DMS153 treated with DMSO at 0.1 percent for 48 hours (cell line): ENCODE results near the gene CHMP4B.

Experiments used
- DNase-seq: peaks from one replicate; lab custom pipeline; 2025; ENCODE audit not compliant: unreplicated experiment; lab: John Stamatoyannopoulos, UW

CHMP4B gene

GRCh38 chr20:33817411-33817810 is 6.3 kb downstream of the CHMP4B start:
- no peak for DNase-seq

DNA sequence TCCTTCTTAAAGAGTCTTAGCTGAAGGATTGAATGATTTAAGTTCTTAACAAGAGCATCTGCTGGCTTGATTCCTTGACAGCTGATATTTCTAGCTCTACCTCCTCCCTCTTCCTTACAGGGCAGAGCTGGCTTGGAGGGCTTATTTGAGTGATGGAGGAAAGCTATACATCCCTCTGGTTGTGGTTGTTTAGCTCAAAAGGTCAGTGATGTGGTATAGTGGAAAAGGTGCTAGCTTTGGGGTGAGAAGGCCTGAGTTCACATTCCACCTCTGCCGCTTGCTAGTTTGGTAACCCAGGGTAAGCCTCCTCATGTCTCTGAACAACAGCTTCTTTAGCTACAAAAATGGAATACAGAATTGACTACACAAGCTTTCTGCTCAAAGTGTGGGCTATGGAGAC is 8.3 kb downstream of the CHMP4B start:
- no peak for DNase-seq

DNA sequence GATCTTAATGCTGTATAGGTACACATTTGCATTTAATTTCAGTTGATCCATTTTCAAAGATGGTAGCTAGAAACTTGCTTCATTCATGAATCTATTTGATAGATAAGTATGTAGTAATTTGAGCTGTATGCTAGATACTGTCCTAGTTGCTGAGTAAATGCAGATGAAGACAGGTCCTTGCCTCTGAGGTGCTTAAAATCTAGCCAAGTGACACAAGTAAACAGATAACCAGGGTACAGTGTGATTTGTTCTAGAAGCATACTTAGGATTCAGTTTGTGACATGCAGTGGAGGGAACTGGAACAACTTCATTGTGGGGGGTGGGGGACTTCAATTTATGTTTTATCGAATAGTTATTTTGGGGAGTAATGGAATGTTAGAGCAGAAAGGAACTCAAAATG is 9.2 kb downstream of the CHMP4B start:
- no peak for DNase-seq

- no peak for DNase-seq
These were observed 10.2 kb downstream of the CHMP4B start for GRCh38 chr20:33821270-33821836.

DNA sequence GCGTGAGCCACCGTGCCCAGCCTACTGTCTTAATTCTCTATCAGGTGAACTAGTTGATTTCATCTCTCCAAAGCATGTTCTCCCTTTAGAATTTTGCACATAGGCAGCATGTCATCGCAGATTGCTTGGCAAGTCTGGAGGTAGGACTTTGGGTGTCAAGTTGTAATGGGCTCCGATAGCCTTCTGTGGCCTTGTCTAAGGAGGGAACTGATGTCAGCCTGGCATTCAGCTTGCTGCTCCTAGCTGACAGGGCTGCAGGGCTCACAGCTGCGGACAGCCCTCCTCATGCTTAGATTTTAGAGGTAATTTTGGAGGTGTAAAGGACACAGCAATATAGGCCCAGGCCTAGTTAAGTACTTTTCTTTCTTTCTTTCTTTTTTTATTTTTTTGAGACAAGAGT is 11.3 kb downstream of the CHMP4B start:
- no peak for DNase-seq

DNA sequence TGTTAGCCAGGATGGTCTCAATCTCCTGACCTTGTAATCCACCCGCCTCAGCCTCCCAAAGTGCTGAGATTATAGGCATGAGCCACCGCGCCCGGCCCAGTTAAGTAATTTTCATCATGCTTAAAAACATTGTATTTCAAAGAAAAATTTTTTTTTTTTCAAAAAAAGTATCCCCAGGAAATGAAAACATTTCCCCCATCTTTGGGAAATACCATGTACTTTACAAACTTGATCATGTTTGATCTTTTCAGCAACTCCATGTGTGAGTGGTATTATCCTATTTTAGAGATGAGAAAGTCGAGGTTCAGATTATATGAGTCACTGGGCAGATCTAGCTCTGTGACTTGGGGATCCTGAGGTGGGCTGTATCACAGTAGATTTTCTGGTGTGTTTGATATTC is 11.8 kb downstream of the CHMP4B start:
- no peak for DNase-seq

GRCh38 chr20:33824852-33825251 is 13.7 kb downstream of the CHMP4B start:
- DNase-seq: no peak

DNA sequence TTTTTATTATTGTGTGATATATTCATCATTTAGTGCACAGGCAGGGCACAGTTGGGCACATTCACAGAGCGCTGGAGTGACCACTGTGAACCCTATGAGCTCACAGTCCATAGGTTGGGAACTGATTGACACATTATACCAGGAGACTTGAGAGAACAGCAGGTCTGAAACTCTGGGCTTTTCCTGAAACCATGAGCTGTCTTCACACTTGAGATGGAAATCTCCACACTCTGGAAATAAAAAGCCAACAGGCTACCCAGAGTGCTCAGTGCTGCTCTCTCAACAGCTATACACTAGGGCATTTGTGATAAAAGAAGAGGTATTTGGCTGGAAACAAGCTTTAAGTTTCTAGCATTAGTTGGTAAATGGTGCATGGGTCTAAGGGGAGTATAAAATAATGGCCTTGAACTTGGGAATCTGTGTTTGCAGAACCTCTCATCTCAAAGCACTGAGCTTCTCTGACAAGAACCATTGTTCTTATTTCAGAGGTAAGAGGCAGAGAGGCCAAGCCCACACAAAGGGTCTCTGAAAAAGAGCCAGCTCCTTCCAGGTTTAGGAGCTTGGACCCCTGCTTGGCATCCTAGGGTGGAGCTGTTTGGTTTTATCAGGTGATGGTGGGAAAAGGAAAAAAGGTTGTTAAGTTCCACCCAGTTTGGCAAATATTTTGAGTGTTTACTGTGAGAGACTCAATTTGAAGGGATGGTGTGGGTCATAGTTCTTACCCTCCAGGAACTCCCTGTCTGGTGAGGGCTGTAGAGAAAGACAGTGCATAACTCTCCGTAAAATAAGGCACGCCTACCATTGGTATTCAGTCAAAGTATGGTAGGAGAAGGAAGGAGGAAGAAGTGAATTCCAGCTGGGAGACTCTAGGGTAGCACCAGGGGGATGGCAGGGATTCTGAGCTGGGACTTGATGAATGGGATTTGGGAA is 14.5 kb downstream of the CHMP4B start:
- no peak for DNase-seq

GRCh38 chr20:33826270-33826897 is 15.2 kb downstream of the CHMP4B start:
- DNase-seq: no peak

- DNase-seq: no peak
These were observed 16.0 kb downstream of the CHMP4B start for GRCh38 chr20:33827109-33827508.

- no peak for DNase-seq
These were observed 16.6 kb downstream of the CHMP4B start for GRCh38 chr20:33827634-33828325.

- DNase-seq: no peak
These were observed 17.2 kb downstream of the CHMP4B start for GRCh38 chr20:33828326-33828844.

DNA sequence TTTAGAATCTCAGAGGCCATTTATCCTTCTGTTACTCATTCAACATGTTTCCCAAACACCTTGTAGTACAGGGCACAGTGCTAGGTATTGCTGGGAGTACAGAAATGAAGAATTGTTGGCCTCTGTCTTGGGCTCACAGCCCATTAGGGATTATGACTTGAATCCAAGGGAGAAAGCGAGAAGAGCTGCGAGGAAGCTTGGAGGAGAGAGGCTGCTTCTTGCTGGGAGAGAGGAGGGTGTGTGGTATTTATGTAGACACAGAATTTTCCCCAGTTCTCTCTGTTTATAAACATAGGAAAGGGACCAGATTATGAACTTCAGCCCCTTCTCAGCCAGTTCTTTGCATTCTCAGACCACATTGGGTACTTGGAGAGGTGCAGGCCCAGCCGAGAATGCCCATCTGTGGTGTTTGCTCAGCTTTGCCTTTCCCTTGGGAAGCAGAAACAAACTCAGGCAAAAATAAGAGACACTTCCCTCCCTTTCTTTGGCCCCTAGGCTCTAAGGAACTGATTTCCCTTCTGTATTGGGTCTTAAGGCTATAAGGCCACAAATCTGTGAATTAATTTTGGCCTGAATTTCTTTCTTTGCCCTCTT is 17.9 kb downstream of the CHMP4B start:
- no peak for DNase-seq

GRCh38 chr20:33829636-33830035 is 18.5 kb downstream of the CHMP4B start:
- DNase-seq: no peak

- DNase-seq: no peak
These were observed 19.2 kb downstream of the CHMP4B start for GRCh38 chr20:33830371-33830770.

GRCh38 chr20:33832103-33832804 is 21.1 kb downstream of the CHMP4B start:
- DNase-seq: no peak

- DNase-seq: no peak
These were observed 22.2 kb downstream of the CHMP4B start for GRCh38 chr20:33833333-33833732.

DNA sequence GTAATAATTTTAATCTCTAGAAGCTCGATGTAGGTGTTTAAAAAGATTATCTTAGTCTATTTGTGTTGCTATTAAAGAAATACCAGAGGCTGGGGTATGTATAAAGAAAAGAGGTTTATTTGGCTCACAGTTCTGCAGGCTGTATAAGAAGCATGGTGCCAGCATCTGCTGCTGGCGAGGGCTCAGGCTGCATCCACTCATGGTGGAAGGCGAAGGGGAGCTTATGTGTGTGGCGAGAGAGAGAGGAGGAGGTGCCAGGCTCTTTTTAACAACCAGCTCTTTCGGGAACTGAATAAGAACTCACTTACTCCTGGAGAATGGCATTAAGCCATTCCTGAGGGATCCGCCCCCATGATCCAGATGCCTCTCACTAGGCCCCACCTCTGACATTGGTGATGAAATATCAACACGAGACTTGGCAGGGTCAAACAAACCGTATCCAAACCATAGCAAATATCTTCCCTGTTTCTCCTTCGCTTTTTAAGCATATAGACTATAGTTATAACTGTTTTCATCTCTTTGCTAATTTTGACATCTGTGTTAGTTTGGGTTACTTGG is 24.5 kb downstream of the CHMP4B start:
- no peak for DNase-seq

- no peak for DNase-seq
These were observed 25.1 kb downstream of the CHMP4B start for GRCh38 chr20:33836277-33836676.
